Measurements from ENCODE around the gene PMM2.

- TF ChIP-seq CTCF (IDR thresholded peaks at IDR 0.05): no peak
- TF ChIP-seq EZH2 (IDR thresholded peaks at IDR 0.05): no peak
- no peak for TF ChIP-seq EZH2phosphoT487 (IDR thresholded peaks at IDR 0.05)
Observed at GRCh38 chr16:8751481-8752311, 45.9 kb upstream of the PMM2 start.

Data from neural progenitor cell (in vitro differentiated cells).